SW 1271 (cell line): Measurements from ENCODE around the gene CYP4X1.
"Not testable (repeated sequence)": the region's sequence is repeated elsewhere in the genome, so short reads cannot be mapped to it uniquely, and the experiment has no call there.

Source experiments
- DNase-seq, 2 experiments: peaks; one replicate each; lab custom pipeline; 2025; lab: John Stamatoyannopoulos, UW

The CYP4X1 gene

GRCh38 chr1:47069509-47069908, 46.0 kb downstream of the CYP4X1 start:
- DNase-seq = not testable (repeated sequence)

- DNase-seq = peak in 1 of 2 experiments; percentile 8
These were observed 65.9 kb downstream of the CYP4X1 start for GRCh38 chr1:47089356-47089755.

GRCh38 chr1:47091476-47091875, 68.0 kb downstream of the CYP4X1 start:
- not testable (repeated sequence) for DNase-seq
